Activated CD4-positive, alpha-beta T cell treated with anti-CD3 and anti-CD28 coated beads, Interleukin-2, amount 10 ng/mL, durations not matched to agents 24 days and 14 days (primary cell): ENCODE measurements around the gene PDE8A. TPM values are rescaled to one million over a fixed set of nuclear protein-coding genes. Genes with fewer than 3 reads are reported as not detected.
"Not testable (repeated sequence)": the region's sequence is repeated elsewhere in the genome, so short reads cannot be mapped to it uniquely, and the experiment has no call there.

ENCODE experiments used
- DNase-seq: peaks from one replicate; pipeline ENCODE4 v3.0.0; 2022
- H3K27ac Mint-ChIP-seq: one replicate; pipeline ENCODE4 v1.8.0; 2022; ENCODE audit warnings: mild to moderate bottlenecking, mixed read lengths
- H3K27me3 Mint-ChIP-seq: one replicate; pipeline ENCODE4 v1.8.0; 2022; ENCODE audit warnings: mixed read lengths
- H3K36me3 Mint-ChIP-seq: one replicate; pipeline ENCODE4 v1.8.0; 2022; ENCODE audit warnings: low read depth, mild to moderate bottlenecking, mixed read lengths
- H3K4me1 Mint-ChIP-seq: one replicate; pipeline ENCODE4 v1.8.0; 2021; ENCODE audit warnings: mixed read lengths
- H3K4me3 Mint-ChIP-seq: one replicate; pipeline ENCODE4 v1.8.0; 2022; ENCODE audit warnings: mild to moderate bottlenecking, moderate library complexity, mixed read lengths
- H3K9me3 Mint-ChIP-seq: one replicate; pipeline ENCODE4 v1.8.0; 2021; ENCODE audit warnings: mixed read lengths
- intact Hi-C: fragments of 100-400 bp; cut with micrococcal nuclease; formaldehyde crosslinking; loops from one replicate; pipeline ENCODE4 v1.15.1; 2023
- total RNA-seq: library from RNA; stranded (reverse); gene quantifications from 2 replicates; pipeline ENCODE4 v1.2.3, GENCODE V29; 2022

Gene PDE8A
- total RNA-seq, 1 donor from 2014 or later = 21.1 TPM

DNA sequence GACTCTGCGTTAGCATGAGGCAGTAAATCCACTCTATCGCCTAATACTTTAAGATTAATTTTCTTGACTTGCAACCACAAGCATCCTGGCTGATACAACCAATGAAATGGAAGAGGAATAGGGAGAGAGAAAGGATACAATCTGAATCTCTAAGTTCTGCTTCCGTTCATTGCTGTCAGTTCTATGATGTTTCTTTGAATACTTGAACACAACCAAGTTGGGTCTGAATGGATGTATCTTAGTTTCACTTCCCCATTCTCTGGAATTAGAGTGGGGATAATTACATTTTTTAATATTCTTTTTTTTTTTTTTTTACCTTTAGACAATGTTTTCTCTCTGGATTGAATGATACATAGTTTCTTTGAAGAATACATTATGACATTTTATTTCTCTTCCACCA, 22.9 kb downstream of the PDE8A start:
- H3K27ac Mint-ChIP-seq = no peak overlapping the region
- DNase-seq = no peak
- H3K27me3 Mint-ChIP-seq = no peaks in the 10 kb centered on the region
- intact Hi-C loops = no loop called here
- no peak overlapping the region for H3K4me3 Mint-ChIP-seq
- no peaks in the 10 kb centered on the region for H3K9me3 Mint-ChIP-seq
- peaks cover 12% of the 10 kb centered on the region for H3K4me1 Mint-ChIP-seq
- H3K36me3 Mint-ChIP-seq = no peaks in the 10 kb centered on the region

DNA sequence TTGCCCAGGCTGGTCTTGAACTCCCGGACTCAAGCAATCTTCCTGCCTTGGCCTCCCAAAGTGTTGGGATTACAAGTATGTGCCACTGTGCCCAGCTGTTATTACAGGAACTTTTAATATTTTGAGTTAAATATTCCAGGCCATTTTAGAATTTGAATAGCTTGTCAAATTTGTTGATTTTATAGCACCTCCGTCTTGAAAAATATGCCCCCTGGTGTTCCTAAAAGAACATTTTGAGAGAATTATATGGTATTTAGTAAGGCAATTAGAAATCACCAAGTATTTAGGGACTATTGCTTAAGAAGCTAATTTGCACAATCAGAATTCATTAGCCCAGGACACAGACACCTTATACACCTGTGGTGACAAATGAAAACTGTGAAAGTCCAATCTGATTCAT, 23.7 kb downstream of the PDE8A start:
- H3K4me3 Mint-ChIP-seq = no peak overlapping the region
- no peaks in the 10 kb centered on the region for H3K9me3 Mint-ChIP-seq
- no peaks in the 10 kb centered on the region for H3K36me3 Mint-ChIP-seq
- H3K27me3 Mint-ChIP-seq = no peaks in the 10 kb centered on the region
- DNase-seq = no peak
- peaks cover 16% of the 10 kb centered on the region for H3K4me1 Mint-ChIP-seq
- intact Hi-C loops = no loop called here
- no peak overlapping the region for H3K27ac Mint-ChIP-seq

DNA sequence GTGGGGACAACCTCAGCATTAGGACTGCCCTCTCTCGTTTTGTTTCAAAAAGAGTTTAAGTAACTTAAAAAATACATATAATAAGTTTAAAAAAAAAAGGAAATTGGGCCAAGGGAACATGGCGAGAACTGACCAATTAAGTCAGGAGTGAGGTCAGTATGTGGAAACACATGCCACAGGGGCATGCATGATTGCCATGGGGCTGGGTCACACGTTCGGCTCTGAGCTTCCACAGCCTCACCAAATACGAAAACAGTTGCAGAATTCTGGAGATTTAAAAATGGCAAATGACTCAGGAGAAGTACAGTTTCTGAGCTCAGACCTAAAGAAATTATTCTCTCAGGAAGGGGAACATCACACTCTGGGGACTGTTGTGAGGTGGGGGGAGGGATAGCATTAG, 24.1 kb downstream of the PDE8A start:
- Mint-ChIP-seq H3K36me3 (no peaks in the 10 kb centered on the region), H3K9me3 (no peaks in the 10 kb centered on the region), H3K4me1 (peaks cover 18% of the 10 kb centered on the region), H3K27me3 (no peaks in the 10 kb centered on the region), H3K4me3 (no peak overlapping the region), H3K27ac (no peak overlapping the region)
- no peak for DNase-seq
- intact Hi-C loops = no loop called here

DNA sequence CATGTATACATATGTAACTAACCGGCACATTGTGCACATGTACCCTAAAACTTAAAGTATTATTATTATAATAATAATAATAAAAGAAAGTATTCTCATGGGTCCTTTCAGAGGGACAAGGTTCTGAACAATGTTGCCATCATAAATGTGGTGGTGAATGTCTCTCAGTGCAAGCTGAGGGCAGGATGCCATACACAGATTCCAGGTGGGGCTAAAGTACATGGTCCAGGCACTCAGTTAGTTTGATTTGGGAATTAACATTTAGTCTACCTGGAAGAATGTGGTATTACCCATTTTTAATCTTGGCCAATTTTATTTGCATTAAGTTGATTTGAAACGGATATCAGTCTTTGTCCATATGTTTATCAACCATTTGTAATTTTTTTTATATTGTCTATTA, 24.5 kb downstream of the PDE8A start:
- Mint-ChIP-seq H3K36me3 (peaks cover 4% of the 10 kb centered on the region), H3K9me3 (peaks cover 3% of the 10 kb centered on the region), H3K4me1 (peaks cover 18% of the 10 kb centered on the region), H3K27ac (no peak overlapping the region), H3K4me3 (no peak overlapping the region), H3K27me3 (no peaks in the 10 kb centered on the region)
- intact Hi-C loops = no loop called here
- no peak for DNase-seq

DNA sequence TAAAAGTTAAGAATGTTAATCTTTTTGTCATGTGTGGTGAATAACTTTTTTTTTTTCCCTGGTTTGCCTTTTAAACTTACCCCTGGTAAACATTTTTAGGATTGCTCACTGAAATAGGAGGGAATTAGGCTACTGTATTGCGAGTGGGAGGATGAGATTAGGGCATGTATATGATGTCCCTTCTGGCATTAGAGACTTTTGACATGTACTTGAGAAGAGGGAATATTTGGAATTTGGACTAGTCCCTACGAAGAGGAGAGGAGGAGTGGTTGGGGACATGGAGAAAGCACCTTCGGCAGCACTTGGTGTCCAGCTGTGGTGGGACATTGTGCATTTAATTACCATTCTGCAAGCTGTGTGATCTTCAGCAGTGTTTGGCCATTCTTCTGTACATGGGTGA, 25.0 kb downstream of the PDE8A start:
- Mint-ChIP-seq H3K4me3 (no peak overlapping the region), H3K27me3 (no peaks in the 10 kb centered on the region), H3K27ac (no peak overlapping the region), H3K36me3 (peaks cover 4% of the 10 kb centered on the region), H3K9me3 (peaks cover 3% of the 10 kb centered on the region), H3K4me1 (peaks cover 18% of the 10 kb centered on the region)
- no peak for DNase-seq
- intact Hi-C loops = no loop called here

DNA sequence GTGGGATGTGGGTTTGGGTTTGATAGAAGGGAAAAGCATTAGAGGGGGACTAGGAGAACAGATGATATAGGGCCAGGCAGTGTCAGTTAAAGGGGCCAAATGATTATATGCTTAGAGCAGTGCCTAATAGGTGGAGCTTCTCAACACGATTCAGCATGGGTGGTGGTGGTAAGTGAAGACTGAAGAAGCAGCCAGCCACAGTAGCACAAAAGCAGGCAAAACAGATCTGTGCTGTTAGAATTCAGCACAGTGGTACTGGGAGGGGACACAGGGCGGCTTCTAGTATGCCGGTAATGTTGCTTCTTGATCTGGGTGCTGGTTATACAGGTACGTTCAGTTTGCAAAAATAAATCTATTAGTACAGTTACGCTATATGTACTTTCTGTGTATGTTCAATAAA, 25.5 kb downstream of the PDE8A start:
- no peaks in the 10 kb centered on the region for H3K27me3 Mint-ChIP-seq
- H3K4me1 Mint-ChIP-seq = peaks cover 17% of the 10 kb centered on the region
- no peak overlapping the region for H3K27ac Mint-ChIP-seq
- H3K9me3 Mint-ChIP-seq = peaks cover 3% of the 10 kb centered on the region
- DNase-seq = no peak
- intact Hi-C loops = no loop called here
- no peak overlapping the region for H3K4me3 Mint-ChIP-seq
- peaks cover 4% of the 10 kb centered on the region for H3K36me3 Mint-ChIP-seq

DNA sequence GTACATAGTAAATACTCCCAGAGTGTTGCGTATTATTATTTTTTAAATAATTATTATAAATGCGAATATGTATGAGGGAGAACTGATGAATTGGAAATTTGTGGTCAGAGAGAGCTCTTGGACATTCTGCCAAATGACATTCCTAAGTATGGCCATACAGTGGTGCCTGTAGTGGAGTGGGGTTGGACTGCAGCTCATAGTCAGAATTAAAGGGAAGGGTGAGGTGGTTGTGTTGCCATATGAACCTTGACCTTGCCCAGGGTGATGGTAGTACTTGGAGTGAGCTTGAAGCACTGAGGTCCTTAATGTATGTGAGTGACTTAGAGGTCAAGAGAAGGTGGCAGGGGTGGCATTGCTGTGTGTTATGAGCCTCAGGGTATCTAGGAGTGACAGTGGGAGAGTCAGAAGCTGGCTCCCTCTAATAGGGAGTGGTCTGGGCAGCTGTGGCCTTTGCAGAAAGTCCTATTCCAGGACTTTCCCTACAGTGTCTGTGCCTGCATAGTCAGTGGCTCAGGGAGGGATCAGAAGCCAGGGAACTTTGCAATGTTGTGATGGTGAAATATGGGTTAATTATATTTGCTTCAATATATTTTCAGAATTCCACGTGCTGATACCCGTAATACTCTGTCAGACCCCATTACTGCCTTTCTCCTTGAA, 26.2 kb downstream of the PDE8A start:
- no peak for DNase-seq
- H3K27ac Mint-ChIP-seq = no peak overlapping the region
- intact Hi-C loops = no loop called here
- peaks cover 3% of the 10 kb centered on the region for H3K9me3 Mint-ChIP-seq
- H3K4me3 Mint-ChIP-seq = no peak overlapping the region
- peaks cover 11% of the 10 kb centered on the region for H3K4me1 Mint-ChIP-seq
- no peaks in the 10 kb centered on the region for H3K27me3 Mint-ChIP-seq
- H3K36me3 Mint-ChIP-seq = peaks cover 4% of the 10 kb centered on the region

DNA sequence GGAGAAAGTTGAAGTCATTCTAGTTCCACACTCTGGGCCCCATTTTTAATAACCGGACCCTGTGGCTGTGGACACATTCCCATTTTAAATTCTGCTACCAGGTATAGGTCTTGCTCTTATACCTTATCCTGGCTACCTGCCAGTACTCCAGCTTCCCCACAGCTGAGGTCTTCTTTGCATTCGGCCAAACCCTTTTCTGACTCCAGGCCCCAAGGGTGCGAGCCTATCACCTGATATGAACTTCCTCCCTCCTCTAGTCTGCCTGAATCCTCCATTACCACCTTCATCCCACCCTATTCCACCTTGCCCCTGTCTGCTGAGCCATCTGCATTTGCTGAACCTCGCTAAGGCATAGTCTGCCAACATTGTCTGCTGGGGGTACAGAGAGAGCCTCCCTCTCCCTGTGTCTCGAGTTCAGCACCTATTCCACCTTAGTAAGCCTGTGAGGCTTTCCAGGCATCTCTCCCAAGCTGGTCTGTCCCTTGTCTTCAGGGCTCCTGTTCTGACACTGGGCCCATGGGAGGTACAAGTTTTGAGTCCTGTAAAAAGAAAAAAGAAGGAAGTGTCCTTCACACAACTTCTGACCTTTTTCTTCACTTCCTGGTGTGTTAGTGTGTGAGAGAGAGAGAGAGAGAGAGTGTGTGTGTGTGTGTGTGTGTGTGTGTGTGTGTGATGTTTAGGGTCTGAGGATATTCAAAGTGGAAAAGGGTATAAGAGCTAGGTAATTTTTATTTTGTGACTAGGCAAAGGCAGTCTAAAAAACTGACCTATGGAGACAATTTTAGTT, 27.0 kb downstream of the PDE8A start:
- peaks cover 11% of the 10 kb centered on the region for H3K4me1 Mint-ChIP-seq
- no peaks in the 10 kb centered on the region for H3K27me3 Mint-ChIP-seq
- intact Hi-C loops = no loop called here
- H3K36me3 Mint-ChIP-seq = peaks cover 4% of the 10 kb centered on the region
- no peak for DNase-seq
- H3K27ac Mint-ChIP-seq = peak overlapping the region; percentile 3
- H3K4me3 Mint-ChIP-seq = no peak overlapping the region
- peaks cover 3% of the 10 kb centered on the region for H3K9me3 Mint-ChIP-seq

DNA sequence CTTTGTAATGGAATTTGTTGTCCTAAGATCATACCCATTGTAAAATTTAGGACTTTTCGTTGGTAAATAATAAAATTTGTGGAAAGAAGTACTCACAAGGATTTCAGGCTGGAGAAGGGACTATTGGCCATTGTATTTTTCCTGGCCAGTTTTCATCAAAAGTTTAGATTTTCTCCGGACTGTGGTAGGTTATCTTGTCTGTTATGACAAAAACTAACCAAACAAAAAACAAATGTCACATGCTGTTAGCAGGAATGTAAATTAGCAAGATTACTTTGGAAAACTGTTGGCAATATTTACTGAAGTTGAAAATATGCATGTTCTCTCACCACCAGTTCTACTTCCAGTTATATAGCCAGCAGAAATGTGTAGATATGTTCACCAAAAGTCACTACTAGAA, 27.8 kb downstream of the PDE8A start:
- intact Hi-C loops = no loop called here
- DNase-seq = no peak
- Mint-ChIP-seq H3K27ac (no peak overlapping the region), H3K36me3 (peaks cover 4% of the 10 kb centered on the region), H3K4me3 (no peak overlapping the region), H3K27me3 (no peaks in the 10 kb centered on the region), H3K4me1 (peaks cover 11% of the 10 kb centered on the region), H3K9me3 (peaks cover 3% of the 10 kb centered on the region)

DNA sequence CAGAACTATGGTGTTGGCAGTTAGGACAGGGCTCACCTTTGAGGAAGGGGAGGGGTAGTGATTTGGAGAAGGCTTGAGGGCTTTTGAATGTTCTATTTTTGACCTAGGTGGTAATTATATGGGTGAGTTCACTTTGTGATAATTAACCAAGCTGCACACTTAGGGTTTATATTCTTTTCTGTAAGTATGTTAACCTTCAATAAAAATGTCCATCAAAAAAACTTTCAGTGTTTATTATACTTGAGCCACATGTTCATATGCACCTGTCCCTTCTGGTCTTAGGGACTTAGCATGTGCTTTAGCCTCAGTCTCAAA, 28.4 kb downstream of the PDE8A start:
- no peaks in the 10 kb centered on the region for H3K27me3 Mint-ChIP-seq
- no peak for DNase-seq
- H3K9me3 Mint-ChIP-seq = peaks cover 3% of the 10 kb centered on the region
- no peak overlapping the region for H3K27ac Mint-ChIP-seq
- intact Hi-C loops = no loop called here
- peaks cover 4% of the 10 kb centered on the region for H3K36me3 Mint-ChIP-seq
- no peak overlapping the region for H3K4me3 Mint-ChIP-seq
- peaks cover 11% of the 10 kb centered on the region for H3K4me1 Mint-ChIP-seq

DNA sequence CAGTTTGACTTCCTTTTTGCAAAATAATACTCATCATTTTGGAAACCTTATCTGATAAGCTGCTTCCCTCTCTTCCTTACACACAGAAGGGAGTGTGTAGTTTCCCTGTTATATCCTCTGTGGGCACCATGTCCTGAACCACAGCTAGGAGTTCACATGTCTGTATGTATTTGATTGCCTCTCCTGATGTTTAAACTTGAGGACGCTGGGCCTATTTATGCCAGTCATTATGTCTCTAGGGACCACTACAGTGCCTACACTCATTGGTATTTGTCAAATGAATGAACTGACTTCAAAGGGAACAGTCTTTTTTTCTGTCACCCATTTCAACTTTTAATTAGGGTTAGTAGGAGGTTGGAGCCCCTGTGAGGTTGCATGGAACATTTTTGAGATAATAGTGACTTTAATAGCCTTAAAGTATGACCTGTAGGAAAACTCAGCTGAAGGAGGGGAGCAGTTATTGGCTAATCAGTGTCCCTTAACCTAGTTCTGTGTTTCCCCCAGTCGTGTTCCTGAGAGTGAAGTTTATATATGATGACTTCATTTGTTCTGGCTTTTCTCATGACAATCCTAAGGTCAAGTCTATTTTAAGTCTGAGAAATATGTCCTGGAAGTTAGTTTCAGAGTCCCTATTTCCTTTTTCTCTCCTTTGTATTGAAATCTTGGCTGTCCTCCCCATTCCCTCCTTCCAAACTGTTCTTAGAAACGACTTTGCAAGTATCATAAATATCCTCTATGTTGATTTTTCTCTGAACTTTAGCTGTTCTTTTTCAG, 28.9 kb downstream of the PDE8A start:
- no peak overlapping the region for H3K4me3 Mint-ChIP-seq
- DNase-seq = no peak
- peaks cover 3% of the 10 kb centered on the region for H3K9me3 Mint-ChIP-seq
- no peak overlapping the region for H3K27ac Mint-ChIP-seq
- H3K27me3 Mint-ChIP-seq = no peaks in the 10 kb centered on the region
- H3K4me1 Mint-ChIP-seq = peaks cover 11% of the 10 kb centered on the region
- intact Hi-C loops = no loop called here
- H3K36me3 Mint-ChIP-seq = peaks cover 4% of the 10 kb centered on the region

DNA sequence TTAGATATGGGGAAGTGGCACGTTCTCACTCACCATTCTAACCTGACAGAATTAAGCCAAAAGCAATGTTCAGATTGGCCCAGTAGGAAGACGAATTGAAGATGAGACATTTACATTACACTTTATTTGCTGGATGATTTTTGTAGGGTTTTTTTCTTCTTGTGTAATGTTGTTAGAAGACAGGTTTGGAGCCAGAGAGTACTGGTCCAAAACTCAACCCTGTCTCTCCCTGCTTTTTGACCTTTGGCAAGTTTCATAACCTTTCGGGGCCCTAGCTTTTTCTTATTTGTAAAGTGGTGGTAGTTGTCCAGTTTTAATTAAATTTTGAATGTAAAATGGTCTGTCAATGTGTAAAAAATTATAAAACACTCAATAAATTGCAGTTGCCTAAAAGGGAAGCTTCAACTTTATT, 29.5 kb downstream of the PDE8A start:
- Mint-ChIP-seq H3K36me3 (peaks cover 4% of the 10 kb centered on the region), H3K27ac (no peak overlapping the region), H3K27me3 (no peaks in the 10 kb centered on the region), H3K4me1 (peaks cover 11% of the 10 kb centered on the region), H3K4me3 (no peak overlapping the region), H3K9me3 (peaks cover 3% of the 10 kb centered on the region)
- DNase-seq = no peak
- intact Hi-C loops = no loop called here

DNA sequence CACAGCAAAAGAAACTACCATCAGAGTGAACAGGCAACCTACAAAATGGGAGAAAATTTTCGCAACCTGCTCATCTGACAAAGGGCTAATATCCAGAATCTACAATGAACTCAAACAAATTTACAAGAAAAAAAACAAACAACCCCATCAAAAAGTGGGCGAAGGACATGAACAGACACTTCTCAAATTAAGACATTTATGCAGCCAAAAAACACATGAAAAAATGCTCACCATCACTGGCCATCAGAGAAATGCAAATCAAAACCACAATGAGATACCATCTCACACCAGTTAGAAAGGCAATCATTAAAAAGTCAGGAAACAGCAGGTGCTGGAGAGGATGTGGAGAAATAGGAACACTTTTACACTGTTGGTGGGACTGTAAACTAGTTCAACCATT, 30.1 kb downstream of the PDE8A start:
- peaks cover 11% of the 10 kb centered on the region for H3K4me1 Mint-ChIP-seq
- H3K27me3 Mint-ChIP-seq, intact Hi-C loops, H3K4me3 Mint-ChIP-seq, H3K9me3 Mint-ChIP-seq, DNase-seq, H3K27ac Mint-ChIP-seq, H3K36me3 Mint-ChIP-seq: not testable (repeated sequence)

DNA sequence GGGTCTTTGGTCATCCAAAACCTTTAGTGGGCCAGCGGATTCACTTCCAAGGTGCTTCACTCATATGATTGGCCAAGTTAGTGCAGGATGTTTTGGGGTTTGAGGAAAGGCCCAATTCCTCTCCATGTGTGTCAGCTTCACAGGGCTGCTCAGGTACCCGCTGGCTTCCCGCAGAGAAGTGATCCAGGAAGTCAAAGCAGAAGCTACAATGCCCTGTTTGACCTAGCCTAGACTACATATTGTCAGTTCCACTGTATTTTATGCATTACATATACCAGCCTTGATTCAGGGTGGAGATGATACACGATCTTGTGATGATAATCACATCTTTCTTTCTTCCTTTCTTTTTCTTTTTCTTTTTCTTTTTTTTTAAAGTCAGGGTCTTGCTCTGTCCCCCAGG, 32.1 kb downstream of the PDE8A start:
- intact Hi-C loops = no loop called here
- Mint-ChIP-seq H3K27ac (no peak overlapping the region), H3K4me3 (no peak overlapping the region), H3K9me3 (peaks cover 3% of the 10 kb centered on the region), H3K4me1 (peaks cover 8% of the 10 kb centered on the region), H3K36me3 (peaks cover 4% of the 10 kb centered on the region), H3K27me3 (no peaks in the 10 kb centered on the region)
- DNase-seq = no peak
